HepG2 (cell line): ENCODE results near the gene ANKAR. TPM values are rescaled to one million over a fixed set of nuclear protein-coding genes. Genes with fewer than 3 reads are reported as not detected.

Experiments
- BCL6 ChIP-seq: IDR thresholded peaks from 2 replicates; pipeline ENCODE4 v1.6.1; 2016; ENCODE audit warnings: missing genetic modification reagents, missing compliant biosample characterization
- BHLHE40 ChIP-seq: IDR thresholded peaks from 2 replicates; pipeline ENCODE4 v1.6.1; 2011; ENCODE audit warnings: low read length, improper control_type of control experiment
- GTF3A ChIP-seq: sonication (generic); formaldehyde crosslinking; conservative IDR thresholded peaks from 2 replicates; pipeline ENCODE4 v1.4.0; 2020; ENCODE audit warnings: mild to moderate bottlenecking, missing genetic modification reagents
- HNRNPH1 ChIP-seq: fragments of 200-400 bp; formaldehyde crosslinking; optimal IDR thresholded peaks from 2 replicates; pipeline ENCODE3; 2017; ENCODE audit warnings: mild to moderate bottlenecking, low read depth, low read length
- IRX3 ChIP-seq: sonication (generic); formaldehyde crosslinking; IDR thresholded peaks from 2 replicates; pipeline ENCODE4 v1.8.1; 2023; ENCODE audit warnings: mild to moderate bottlenecking, low read depth, missing genetic modification reagents, borderline replicate concordance
- KAT8 ChIP-seq: IDR thresholded peaks from 2 replicates; pipeline ENCODE4 v1.6.1; 2016; ENCODE audit warnings: missing genetic modification reagents, missing compliant biosample characterization
- MAX ChIP-seq: IDR thresholded peaks from 2 replicates; pipeline ENCODE4 v1.6.1; 2012; ENCODE audit warnings: inconsistent platforms
- MEF2D ChIP-seq: sonication (generic); formaldehyde crosslinking; IDR thresholded peaks from 2 replicates; pipeline ENCODE4 v1.5.1; 2020; ENCODE audit warnings: mild to moderate bottlenecking, missing genetic modification reagents
- POLR2AphosphoS2 ChIP-seq: IDR thresholded peaks from 2 replicates; pipeline ENCODE4 v1.6.1; 2011; ENCODE audit warnings: low read depth, low read length, improper control_type of control experiment
- RAD51 ChIP-seq: fragments of 450-650 bp; IDR thresholded peaks from 2 replicates; pipeline ENCODE4 v1.6.1; 2016; ENCODE audit warnings: borderline replicate concordance
- SMAD1 ChIP-seq: sonication (generic); formaldehyde crosslinking; IDR thresholded peaks from 2 replicates; pipeline ENCODE4 v1.4.0; 2020; ENCODE audit warnings: missing genetic modification reagents, low read depth, mild to moderate bottlenecking, borderline replicate concordance
- SNAI1 ChIP-seq: sonication (generic); formaldehyde crosslinking; IDR thresholded peaks from 2 replicates; pipeline ENCODE4 v1.5.0; 2020; ENCODE audit warnings: mild to moderate bottlenecking, missing genetic modification reagents, borderline replicate concordance
- ZFY ChIP-seq: sonication (generic); formaldehyde crosslinking; IDR thresholded peaks from 2 replicates; pipeline ENCODE4 v1.4.0; 2020; ENCODE audit warnings: missing genetic modification reagents
- ZKSCAN5 ChIP-seq: sonication (generic); formaldehyde crosslinking; IDR thresholded peaks from 2 replicates; pipeline ENCODE4 v1.5.1; 2020; ENCODE audit warnings: mild to moderate bottlenecking, missing genetic modification reagents
- ZNF256 ChIP-seq: sonication (generic); formaldehyde crosslinking; conservative IDR thresholded peaks from 2 replicates; pipeline ENCODE4 v1.4.0; 2020; ENCODE audit warnings: missing genetic modification reagents
- ZNF260 ChIP-seq: sonication (generic); formaldehyde crosslinking; IDR thresholded peaks from 2 replicates; pipeline ENCODE4 v1.4.0; 2020; ENCODE audit warnings: missing genetic modification reagents, low read depth, mild to moderate bottlenecking, borderline replicate concordance
- ZNF512 ChIP-seq: sonication (generic); formaldehyde crosslinking; IDR thresholded peaks from 2 replicates; pipeline ENCODE4 v1.4.0; 2020; ENCODE audit warnings: mild to moderate bottlenecking, missing genetic modification reagents
- ZNF674 ChIP-seq: sonication (generic); formaldehyde crosslinking; IDR thresholded peaks from 2 replicates; pipeline ENCODE4 v1.5.0; 2020; ENCODE audit warnings: low read depth, mild to moderate bottlenecking, missing genetic modification reagents
- ZNF75D ChIP-seq: sonication (generic); formaldehyde crosslinking; IDR thresholded peaks from 2 replicates; pipeline ENCODE4 v1.8.1; 2023; ENCODE audit warnings: missing genetic modification reagents, mild to moderate bottlenecking, borderline replicate concordance
- polyA plus RNA-seq, 8 experiments: library from polyadenylated mRNA; depleted of rRNA in 3 of 8; stranded (reverse) in 7 of 8; unstranded in 1 of 8; fragments of >200 nt; fragmentation: Illumina TruSeq in 4 of 8; extraction: Trizol in 4 of 8; gene quantifications; 2 replicates each; pipeline versions ENCODE4 v1.2.1 to v1.2.3, GENCODE V29; 2011 to 2016; ENCODE audit warnings: low read depth in 4 of 8, missing spikeins in 1 of 8, mixed read lengths in 1 of 8; ENCODE audit not compliant: insufficient read depth in 1 of 8
- total RNA-seq, 5 experiments: library from RNA; depleted of rRNA; stranded (reverse); fragments of >200 nt; fragmentation: Illumina TruSeq; extraction: Trizol; gene quantifications; 2 replicates each; pipeline ENCODE4 v1.2.3, GENCODE V29; 2016; ENCODE audit warnings: low read depth in 1 of 5
- TF ChIP-seq, protein P1 (sequence below): sonication (generic); formaldehyde crosslinking; IDR thresholded peaks from 2 replicates; pipeline ENCODE4 v1.4.0; 2020; ENCODE audit warnings: low read depth, mild to moderate bottlenecking, missing genetic modification reagents
- TF ChIP-seq, protein P2 (sequence below): sonication (generic); formaldehyde crosslinking; IDR thresholded peaks from 2 replicates; pipeline ENCODE4 v1.5.0; 2020; ENCODE audit warnings: missing genetic modification reagents, mild to moderate bottlenecking, borderline replicate concordance
- TF ChIP-seq, protein P3 (sequence below): sonication (generic); formaldehyde crosslinking; IDR thresholded peaks from 2 replicates; pipeline ENCODE4 v1.4.0; 2020; ENCODE audit warnings: mild to moderate bottlenecking, missing genetic modification reagents, borderline replicate concordance

Gene ANKAR
- total and polyA plus RNA-seq, 2 of the 13 experiments (the other 11 are each of a cell fraction or from before 2014, with no cell fraction given), result 3.6 to 5.0 TPM

DNA sequence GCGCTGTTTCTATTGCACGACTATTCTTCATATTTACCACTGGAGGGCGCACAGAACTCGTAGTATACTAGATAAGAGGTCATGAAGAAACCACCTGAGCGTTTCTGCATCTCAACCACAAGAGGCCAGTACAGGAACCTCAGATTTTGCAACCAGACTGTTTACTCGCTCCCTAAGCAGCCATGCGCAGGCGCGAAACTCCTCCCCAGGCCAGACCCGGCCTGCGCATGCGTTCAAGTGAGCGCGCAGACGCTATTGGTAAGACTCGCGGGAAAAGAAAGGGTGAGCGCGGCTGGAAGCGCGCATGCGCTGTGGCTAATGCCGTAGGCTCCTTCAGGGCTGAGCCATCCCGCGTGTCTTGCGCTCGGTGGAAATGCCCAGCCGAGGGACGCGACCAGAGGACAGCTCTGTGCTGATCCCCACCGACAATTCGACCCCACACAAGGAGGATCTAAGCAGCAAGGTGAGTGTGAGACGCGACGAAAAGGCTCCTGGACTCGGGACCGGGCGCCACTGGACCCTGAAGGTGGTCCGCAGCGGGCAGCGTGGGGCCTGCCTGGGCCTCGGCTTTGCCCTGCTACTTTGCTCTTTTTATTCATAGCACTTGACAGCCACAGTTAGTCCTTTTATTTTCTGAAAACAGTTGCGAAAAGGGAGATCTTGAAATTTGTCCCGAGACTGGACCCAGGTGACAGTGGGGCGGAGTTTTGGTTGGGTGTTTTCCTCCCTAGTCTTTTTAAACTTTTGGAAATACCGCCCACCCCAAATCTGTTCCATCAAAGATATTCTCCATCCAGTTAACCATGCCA is 13.1 kb upstream of the ANKAR start, which contains the start of gene ASNSD1 (continued):
- TF ChIP-seq RAD51 (no peak), IRX3 (CRISPR knock-in tag) (peak; percentile 90; the same call in 1 of the 2 replicates), ZKSCAN5 (CRISPR knock-in tag) (0 out of 2 replicates have a peak, but pooled peaks have one; percentile 49), ZNF260 (CRISPR knock-in tag) (no peak), HNRNPH1 (no peak), BHLHE40 (no peak; the same call in 1 of the 2 replicates), MAX (peak; percentile 97), ZFY (CRISPR knock-in tag) (peak; percentile 97), BCL6 (CRISPR knock-in tag) (peak; percentile 58; the same call in 1 of the 2 replicates), KAT8 (CRISPR knock-in tag) (peak; percentile 91), ZNF674 (CRISPR knock-in tag) (no peak), MEF2D (CRISPR knock-in tag) (no peak; the same call in 1 of the 2 replicates), ZNF256 (CRISPR knock-in tag) (no peak; the same call in 1 of the 2 replicates), GTF3A (peak; percentile 94), SNAI1 (0 out of 2 replicates have a peak, but pooled peaks have one; percentile 62), ZNF75D (CRISPR knock-in tag) (peak; percentile 19; the same call in 1 of the 2 replicates), ZNF512 (no peak), SMAD1 (CRISPR knock-in tag) (peak; percentile 99; the same call in 1 of the 2 replicates), POLR2AphosphoS2 (0 out of 2 replicates have a peak, but pooled peaks have one; percentile 37)
- TF ChIP-seq, protein P1, sequence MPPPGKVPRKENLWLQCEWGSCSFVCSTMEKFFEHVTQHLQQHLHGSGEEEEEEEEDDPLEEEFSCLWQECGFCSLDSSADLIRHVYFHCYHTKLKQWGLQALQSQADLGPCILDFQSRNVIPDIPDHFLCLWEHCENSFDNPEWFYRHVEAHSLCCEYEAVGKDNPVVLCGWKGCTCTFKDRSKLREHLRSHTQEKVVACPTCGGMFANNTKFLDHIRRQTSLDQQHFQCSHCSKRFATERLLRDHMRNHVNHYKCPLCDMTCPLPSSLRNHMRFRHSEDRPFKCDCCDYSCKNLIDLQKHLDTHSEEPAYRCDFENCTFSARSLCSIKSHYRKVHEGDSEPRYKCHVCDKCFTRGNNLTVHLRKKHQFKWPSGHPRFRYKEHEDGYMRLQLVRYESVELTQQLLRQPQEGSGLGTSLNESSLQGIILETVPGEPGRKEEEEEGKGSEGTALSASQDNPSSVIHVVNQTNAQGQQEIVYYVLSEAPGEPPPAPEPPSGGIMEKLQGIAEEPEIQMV, result peak; percentile 94
- TF ChIP-seq, protein P2, sequence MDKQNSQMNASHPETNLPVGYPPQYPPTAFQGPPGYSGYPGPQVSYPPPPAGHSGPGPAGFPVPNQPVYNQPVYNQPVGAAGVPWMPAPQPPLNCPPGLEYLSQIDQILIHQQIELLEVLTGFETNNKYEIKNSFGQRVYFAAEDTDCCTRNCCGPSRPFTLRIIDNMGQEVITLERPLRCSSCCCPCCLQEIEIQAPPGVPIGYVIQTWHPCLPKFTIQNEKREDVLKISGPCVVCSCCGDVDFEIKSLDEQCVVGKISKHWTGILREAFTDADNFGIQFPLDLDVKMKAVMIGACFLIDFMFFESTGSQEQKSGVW (CRISPR knock-in tag), result no peak; the same call in 1 of the 2 replicates
- TF ChIP-seq, protein P3, sequence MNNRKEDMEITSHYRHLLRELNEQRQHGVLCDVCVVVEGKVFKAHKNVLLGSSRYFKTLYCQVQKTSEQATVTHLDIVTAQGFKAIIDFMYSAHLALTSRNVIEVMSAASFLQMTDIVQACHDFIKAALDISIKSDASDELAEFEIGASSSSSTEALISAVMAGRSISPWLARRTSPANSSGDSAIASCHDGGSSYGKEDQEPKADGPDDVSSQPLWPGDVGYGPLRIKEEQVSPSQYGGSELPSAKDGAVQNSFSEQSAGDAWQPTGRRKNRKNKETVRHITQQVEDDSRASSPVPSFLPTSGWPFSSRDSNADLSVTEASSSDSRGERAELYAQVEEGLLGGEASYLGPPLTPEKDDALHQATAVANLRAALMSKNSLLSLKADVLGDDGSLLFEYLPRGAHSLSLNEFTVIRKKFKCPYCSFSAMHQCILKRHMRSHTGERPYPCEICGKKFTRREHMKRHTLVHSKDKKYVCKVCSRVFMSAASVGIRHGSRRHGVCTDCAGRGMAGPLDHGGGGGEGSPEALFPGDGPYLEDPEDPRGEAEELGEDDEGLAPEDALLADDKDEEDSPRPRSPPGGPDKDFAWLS (CRISPR knock-in tag), result no peak
